ENCODE measurements around the gene BCL10. TPM values are rescaled to one million over a fixed set of nuclear protein-coding genes. Genes with fewer than 3 reads are reported as not detected.

BCL10 gene
- total and polyA plus RNA-seq, 2 of the 8 experiments (the other 6 are each of a cell fraction or from before 2014, with no cell fraction given), result 7.4 to 29.6 TPM

DNA sequence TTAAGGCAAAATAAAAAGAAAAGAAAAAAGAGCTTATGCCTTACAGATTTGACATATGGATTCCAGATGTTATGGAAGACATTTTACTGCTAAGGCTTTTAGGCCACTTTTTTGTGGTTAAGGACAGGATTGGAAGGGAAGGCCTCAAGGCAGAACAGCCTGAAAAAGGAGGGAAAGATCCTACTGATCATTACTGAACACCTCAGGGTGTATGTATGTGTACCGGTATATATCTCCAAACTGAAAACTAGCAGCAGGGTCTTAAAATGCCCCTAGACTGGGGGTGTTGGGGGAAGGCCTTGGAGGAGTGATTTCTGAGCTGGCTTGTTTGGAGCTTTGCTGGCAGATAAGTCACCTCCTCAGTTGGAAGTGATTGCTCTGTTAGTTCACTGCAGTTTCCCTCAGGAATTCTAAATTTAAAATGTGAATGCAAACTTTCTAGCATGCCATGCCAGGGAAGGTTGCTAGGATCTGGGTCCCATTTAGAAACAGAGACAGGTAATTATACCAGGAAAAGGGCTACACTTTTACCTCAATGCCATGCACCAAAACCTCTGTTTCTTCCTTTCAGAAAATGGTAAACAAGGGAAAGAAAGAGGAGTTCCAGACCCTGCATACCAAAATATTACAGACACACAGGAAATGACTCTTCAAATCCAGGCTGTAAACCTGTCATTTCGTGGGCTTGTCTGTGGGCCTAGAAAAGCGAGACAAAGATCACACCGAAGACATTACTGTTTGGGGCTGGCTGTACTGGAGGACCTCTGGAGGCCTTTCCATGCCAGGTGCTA lies 32.0 kb downstream of the BCL10 start:
- ChIA-PET POLR2A (ENCODE audit: partially characterized antibody) (interaction anchor here (1.8 kb wide), 1 partner anchor 8 kb away, joined by 6 read pairs; no protein-coding TSS in a partner anchor), CTCF (ENCODE audit: partially characterized antibody) (interaction anchor here (0.8 to 10.5 kb wide), 8 partner anchors 10 to 299 kb away, joined by 3 to 115 read pairs (median 8); partner anchors contain the start of gene C1orf52)
- no peak overlapping the region for H4K8ac ChIP-seq (ENCODE audit: extremely low read depth, insufficient read depth, low read length)
- H3K36me3 ChIP-seq (ENCODE audit: control insufficient read depth in 2 of 4, insufficient read depth in 4 of 4, low read length in 3 of 4), result no peaks in the 10 kb centered on the region
- no peak for TF ChIP-seq USF2 (IDR thresholded peaks at IDR 0.05; ENCODE audit: low read length)
- no peak for TF ChIP-seq ATF3 (IDR thresholded peaks at IDR 0.05; ENCODE audit: insufficient read depth, low read depth, low read length)
- TF ChIP-seq BACH1 (IDR thresholded peaks at IDR 0.05; ENCODE audit: low read length), result no peak
- TF ChIP-seq KDM1A (IDR thresholded peaks at IDR 0.05; ENCODE audit: borderline replicate concordance, low read length), result no peak
- no peak for TF ChIP-seq YY1 (IDR thresholded peaks at IDR 0.05; ENCODE audit: low read depth, low read length)
- no peak for TF ChIP-seq KDM5A (IDR thresholded peaks at IDR 0.05; ENCODE audit: low read length)
- no peak for TF ChIP-seq CHD1 (IDR thresholded peaks at IDR 0.05; ENCODE audit: low read depth, low read length)
- H2AK5ac ChIP-seq (ENCODE audit: low read depth, low read length), result no peak overlapping the region
- no peaks in the 10 kb centered on the region for H3K79me1 ChIP-seq (ENCODE audit: low read depth, low read length)
- peak overlapping the region; percentile 84; the same call in 1 of the 2 replicates for H2AFZ ChIP-seq (ENCODE audit: low read length)
- no peak overlapping the region for H3K4me3 ChIP-seq (ENCODE audit: extremely low read depth in 1 of 4, insufficient read depth in 2 of 4, low read depth in 3 of 4, low read length in 4 of 4)
- no peak overlapping the region for H3K27ac ChIP-seq (ENCODE audit: low read depth, low read length)
- 88% methylated on average over 4 of the region's 4 CpGs; no CpG with 5 or more reads in 1 of the 2 experiments for WGBS, 2 experiments (ENCODE audit: extremely low coverage in 1 of 2, insufficient coverage in 1 of 2, insufficient read length in 1 of 2, insufficient replicate concordance in 2 of 2, low coverage in 1 of 2, low lambda C conversion rate in 2 of 2, missing lambda C conversion rate in 1 of 2)
- no peaks in the 10 kb centered on the region for H3K79me2 ChIP-seq (ENCODE audit: control insufficient read depth in 1 of 2, insufficient read depth in 2 of 2, low read length in 2 of 2)
- peaks cover 0 to 1% (median 0%) of the 10 kb centered on the region in 4 experiments; a peak in 2 of 7 replicates for H3K4me1 ChIP-seq (replicated peaks in 1 of 4; ENCODE audit: control insufficient read depth in 3 of 4, insufficient read depth in 4 of 4, low read length in 3 of 4)
- H4K91ac ChIP-seq (replicated peaks; ENCODE audit: insufficient read length, low read length), result no peak overlapping the region
- FAIRE-seq (no peak), DNase-seq (ENCODE audit: low read depth in 1 of 2, low spot score in 2 of 2) (no peak)
- H2BK20ac ChIP-seq (ENCODE audit: low read length), result no peak overlapping the region
- no peak overlapping the region for H4K5ac ChIP-seq (ENCODE audit: insufficient read length, low read depth, low read length)
- no peak overlapping the region for H3K9ac ChIP-seq (replicated peaks in 1 of 4; ENCODE audit: extremely low read depth in 1 of 4, low read depth in 3 of 4, low read length in 3 of 4)
- H3K4ac ChIP-seq (replicated peaks; ENCODE audit: insufficient read length, low read depth, low read length), result no peak overlapping the region
- H3K9me3 ChIP-seq (ENCODE audit: insufficient read depth in 2 of 2, low read depth in 1 of 2, low read length in 1 of 2), result peaks cover 4% of the 10 kb centered on the region in 2 experiments; a peak in 2 of 4 replicates
- 0 out of 2 replicates have a peak overlapping the region, but pooled peaks have one; percentile 14 for H2BK15ac ChIP-seq (ENCODE audit: low read length)
- H2BK120ac ChIP-seq (replicated peaks; ENCODE audit: low read depth, low read length), result no peak overlapping the region
- H3K56ac ChIP-seq (replicated peaks; ENCODE audit: insufficient read length, low read depth, low read length), result no peak overlapping the region
- no peak overlapping the region for H3K14ac ChIP-seq (ENCODE audit: insufficient read length)
- H3K27me3 ChIP-seq (replicated peaks in 1 of 4; ENCODE audit: control insufficient read depth in 3 of 4, extremely low read depth in 1 of 4, insufficient read depth in 3 of 4, low read length in 3 of 4), result no peaks in the 10 kb centered on the region
- no peak overlapping the region for H3K23ac ChIP-seq (ENCODE audit: insufficient read length)
- no peak overlapping the region for H3K18ac ChIP-seq (ENCODE audit: extremely low read depth, low read length)
- H2BK12ac ChIP-seq (ENCODE audit: low read depth, low read length), result no peak overlapping the region
- H2BK5ac ChIP-seq (ENCODE audit: low read depth, low read length), result no peak overlapping the region
- no peak overlapping the region for H3K4me2 ChIP-seq (ENCODE audit: insufficient read depth in 1 of 2, low read depth in 2 of 2, low read length in 2 of 2)
- no peaks in the 10 kb centered on the region for H3K23me2 ChIP-seq (ENCODE audit: low read depth, low read length)
- no peaks in the 10 kb centered on the region for H4K20me1 ChIP-seq (replicated peaks in 1 of 2; ENCODE audit: control insufficient read depth in 1 of 2, insufficient read depth in 2 of 2, low read length in 2 of 2)

All from H1 (cell line).